Motor neuron (in vitro differentiated cells): Measurements from ENCODE around the gene AK4. TPM values are rescaled to one million over a fixed set of nuclear protein-coding genes. Genes with fewer than 3 reads are reported as not detected.
"Not testable (repeated sequence)": the region's sequence is repeated elsewhere in the genome, so short reads cannot be mapped to it uniquely, and the experiment has no call there.

Experiments used
- ATAC-seq, 8 experiments: fragments of 200-7000 bp; cut with Tn5 transposase; replicated peaks in 6 of 8; 2 replicates each; pipeline ENCODE4 v1.8.0; 2021; ENCODE audit warnings: mild to moderate bottlenecking in 8 of 8, moderate library complexity in 8 of 8
- H3K27ac ChIP-seq, 2 donors: fragments of 250-450 bp; sonication (Bioruptor Pico); 2 replicates each; pipeline ENCODE4 v1.9.0; 2021; ENCODE audit warnings: antibody characterized with exemption in 2 of 2, mild to moderate bottlenecking in 2 of 2, moderate library complexity in 1 of 2
- H3K4me1 ChIP-seq, 2 donors: fragments of 250-450 bp; sonication (Bioruptor Pico); replicated peaks in 1 of 2; 2 replicates each; pipeline ENCODE4 v1.6.1; 2021; ENCODE audit warnings: antibody characterized with exemption in 2 of 2, mild to moderate bottlenecking in 2 of 2, moderate library complexity in 1 of 2
- H3K4me3 ChIP-seq, 5 donors: fragments of 250-450 bp; sonication (Bioruptor Pico); 2 replicates each; pipeline ENCODE4 v1.9.0; 2021; ENCODE audit warnings: antibody characterized with exemption in 5 of 5, mild to moderate bottlenecking in 5 of 5, moderate library complexity in 4 of 5
- WGBS, 10 experiments: fragments of 450-650 bp; shearing (Covaris generic); methylation state at CpG; one replicate each; pipeline ENCODE4 v1.0.0; 2022; 5-methylcytosine and 5-hydroxymethylcytosine counted together
- in situ Hi-C, 9 experiments: fragments of 400-800 bp; cut with MboI; loops; one replicate each; pipeline ENCODE4 v1.15.0; 2021; ENCODE audit warnings: low sequenced_read_pairs in 9 of 9, low pct_unique_long_range_greater_than_20kb in 2 of 9; ENCODE audit not compliant: unreplicated experiment in 9 of 9
- total RNA-seq, 8 experiments: library from RNA; unstranded; fragments of 300-600 nt; gene quantifications; 2 replicates each; pipeline versions ENCODE4 v1.2.3 to v1.2.4, GENCODE V29; 2022

Gene AK4
- total RNA-seq, 8 experiments from 2014 or later = 2.7 to 45.6 (median 27.2) TPM

- 0 to 100% (median 44%) methylated on average over 1 to 4 of the region's 4 CpGs; no CpG with 5 or more reads in 2 of the 10 experiments for WGBS, 10 experiments
- in situ Hi-C loops = no loop called here
- no peak overlapping the region for H3K4me3 ChIP-seq
- ATAC-seq = peak in 3 of 8 experiments; percentile 99 to 100 (median 99)
- H3K4me1 ChIP-seq = peaks cover 7 to 20% of the 10 kb centered on the region in 2 donors
- H3K27ac ChIP-seq = no peak overlapping the region
Measured at GRCh38 chr1:65141394-65141793, 6.6 kb upstream of the AK4 start.

DNA sequence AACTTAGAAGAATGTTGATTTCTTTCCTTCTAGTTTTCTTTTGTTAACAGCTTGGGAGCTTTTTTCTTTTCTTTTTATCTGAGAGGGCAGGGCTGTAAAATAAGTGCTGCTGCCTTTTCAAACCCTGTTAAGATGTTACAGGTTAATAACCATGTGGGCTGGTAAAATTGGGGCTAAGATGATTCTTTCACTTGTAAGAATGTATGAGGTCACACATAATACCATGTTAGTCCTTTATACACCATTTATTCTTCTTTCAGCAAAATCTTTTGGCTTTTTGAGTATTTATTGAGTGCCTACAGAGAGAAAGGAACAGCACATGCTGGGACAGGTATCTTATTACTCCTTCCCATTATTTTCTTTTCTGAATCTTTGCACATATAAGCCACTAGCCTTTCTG is 6.1 kb upstream of the AK4 start:
- Histone ChIP-seq H3K4me3 (no peak overlapping the region), H3K4me1 (peaks cover 13 to 24% of the 10 kb centered on the region in 2 donors), H3K27ac (no peak overlapping the region)
- no peak for ATAC-seq
- in situ Hi-C loops = no loop called here

DNA sequence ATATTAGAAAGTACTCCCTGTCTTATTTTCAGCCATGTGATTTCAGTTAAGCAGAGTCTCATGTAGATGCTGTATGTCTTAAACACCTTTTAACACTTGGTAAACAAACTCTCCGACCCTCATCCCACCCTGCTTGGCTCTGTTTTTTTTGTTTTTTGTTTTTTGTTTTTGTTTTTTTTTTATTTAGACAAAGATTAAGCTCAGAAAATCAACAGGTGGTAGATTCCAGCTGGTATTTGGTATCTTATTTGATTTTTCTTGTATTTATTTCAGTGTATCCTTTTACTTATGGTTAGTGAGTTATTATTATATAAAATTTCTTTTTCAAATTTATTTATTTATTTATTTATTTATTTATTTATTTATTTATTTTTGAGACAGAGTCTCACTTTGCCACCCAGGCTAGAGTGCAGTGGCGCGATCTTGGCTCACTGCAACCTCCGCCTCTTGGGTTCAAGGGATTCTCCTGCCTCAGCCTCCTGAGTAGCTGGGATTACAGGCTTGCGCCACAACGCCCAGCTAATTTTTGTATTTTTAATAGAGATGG is 4.8 kb upstream of the AK4 start:
- WGBS, 10 experiments = 44 to 100% (median 87%) methylated on average over 1 to 6 of the region's 6 CpGs
- ATAC-seq, H3K4me3 ChIP-seq, H3K27ac ChIP-seq, in situ Hi-C loops: not testable (repeated sequence)
- peaks cover 13 to 21% of the 10 kb centered on the region in 2 donors for H3K4me1 ChIP-seq

DNA sequence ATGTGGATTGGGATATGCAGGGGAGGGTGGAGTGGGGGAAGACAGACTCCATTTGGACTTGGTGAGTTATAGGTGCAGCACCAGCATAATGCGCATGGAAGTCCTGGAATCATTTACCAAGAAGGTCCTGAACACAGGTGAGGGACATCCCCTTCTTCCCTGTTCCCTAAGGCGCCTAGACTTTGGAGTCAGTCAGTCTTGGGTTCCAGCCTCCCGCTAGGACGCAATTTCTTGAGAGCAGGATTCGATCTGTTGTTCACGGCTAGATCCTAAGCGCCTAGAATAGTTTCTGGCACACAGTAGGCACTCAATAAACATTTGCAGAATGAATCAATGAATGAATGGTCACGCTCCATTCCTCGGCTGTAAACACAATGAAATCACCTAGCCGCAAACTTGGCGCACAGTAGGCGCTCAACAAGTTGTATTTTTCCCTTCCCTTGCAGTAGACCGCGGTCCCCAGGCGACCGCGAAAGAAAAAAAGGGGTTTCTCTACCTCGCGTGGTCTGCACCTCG is 1.0 kb upstream of the AK4 start:
- ATAC-seq = no peak
- H3K4me1 ChIP-seq = peaks cover 17 to 20% of the 10 kb centered on the region in 2 donors
- no peak overlapping the region for H3K27ac ChIP-seq
- in situ Hi-C loops = no loop called here
- peak overlapping the region; percentile 51 to 87 (median 58) for H3K4me3 ChIP-seq
- WGBS, 10 experiments = 18 to 70% (median 32%) methylated on average over 1 to 19 of the region's 20 CpGs; no CpG with 5 or more reads in 5 of the 10 experiments

- 1 to 20% (median 2%) methylated on average over 1 to 23 of the region's 88 CpGs; no CpG with 5 or more reads in 7 of the 10 experiments for WGBS, 10 experiments
- peak; percentile 43 to 78 (median 70) for ATAC-seq
- in situ Hi-C loops = no loop called here
- peak overlapping the region in 1 of 2 donors; percentile 42 for H3K27ac ChIP-seq
- peak overlapping the region; percentile 51 to 87 (median 58) for H3K4me3 ChIP-seq
- peaks cover 17 to 20% of the 10 kb centered on the region in 2 donors for H3K4me1 ChIP-seq
Measured at GRCh38 chr1:65147424-65148177, 402 bp upstream of the AK4 start.

GRCh38 chr1:65148548-65149350 is 746 bp downstream of the AK4 start:
- WGBS, 10 experiments = 0 to 8% (median 0%) methylated on average over 3 to 8 of the region's 73 CpGs; no CpG with 5 or more reads in 4 of the 10 experiments
- H3K27ac ChIP-seq = peak overlapping the region; percentile 26 to 70
- peak overlapping the region; percentile 51 to 87 (median 58) for H3K4me3 ChIP-seq
- in situ Hi-C loops = no loop called here
- peak; percentile 54 to 73 (median 68) for ATAC-seq
- peaks cover 17 to 20% of the 10 kb centered on the region in 2 donors for H3K4me1 ChIP-seq

GRCh38 chr1:65149351-65150107 is 1.5 kb downstream of the AK4 start:
- WGBS, 10 experiments = 11 to 81% (median 36%) methylated on average over 3 to 14 of the region's 14 CpGs; no CpG with 5 or more reads in 1 of the 10 experiments
- Histone ChIP-seq H3K27ac (peak overlapping the region; percentile 26 to 70), H3K4me3 (peak overlapping the region; percentile 51 to 87 (median 58)), H3K4me1 (peaks cover 17 to 20% of the 10 kb centered on the region in 2 donors)
- no peak for ATAC-seq
- in situ Hi-C loops = loop anchor here in 1 of 9 experiments (10.0 kb wide), 1 partner anchor 55 kb away; no protein-coding TSS in a partner anchor

GRCh38 chr1:65150108-65150463 is 2.1 kb downstream of the AK4 start:
- ATAC-seq = no peak
- in situ Hi-C loops = loop anchor here in 1 of 9 experiments (10.0 kb wide), 1 partner anchor 55 kb away; no protein-coding TSS in a partner anchor
- Histone ChIP-seq H3K4me3 (peak overlapping the region in 2 of 5 donors; percentile 55 to 76), H3K27ac (no peak overlapping the region), H3K4me1 (peaks cover 17 to 20% of the 10 kb centered on the region in 2 donors)

GRCh38 chr1:65150583-65151263 is 2.7 kb downstream of the AK4 start:
- Histone ChIP-seq H3K4me1 (peaks cover 17 to 20% of the 10 kb centered on the region in 2 donors), H3K27ac (no peak overlapping the region), H3K4me3 (no peak overlapping the region)
- ATAC-seq = no peak
- in situ Hi-C loops = loop anchor here in 1 of 9 experiments (10.0 kb wide), 1 partner anchor 54 kb away; no protein-coding TSS in a partner anchor
- 29 to 93% (median 77%) methylated on average over 1 to 22 of the region's 23 CpGs for WGBS, 10 experiments

DNA sequence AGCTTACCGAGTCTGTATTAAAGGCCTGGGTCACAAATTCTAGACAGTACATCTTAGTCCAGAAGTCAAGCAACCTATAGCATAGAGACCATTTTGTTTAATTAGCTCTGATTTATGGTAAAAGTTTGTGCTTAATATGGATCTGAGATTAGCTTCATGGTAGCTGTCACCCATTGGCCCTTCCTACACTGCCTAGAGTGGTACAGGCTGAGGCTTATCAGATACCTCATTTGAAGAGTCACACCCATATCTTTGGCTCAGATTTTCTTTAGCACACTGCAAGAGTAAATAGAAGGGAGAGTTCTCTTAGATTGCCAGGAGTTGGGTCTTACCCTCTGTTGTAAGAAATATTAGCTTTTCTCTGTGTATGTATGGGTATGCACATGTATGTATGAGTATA is 3.6 kb downstream of the AK4 start:
- Histone ChIP-seq H3K4me3 (no peak overlapping the region), H3K4me1 (peaks cover 14 to 16% of the 10 kb centered on the region in 2 donors), H3K27ac (no peak overlapping the region)
- WGBS, 10 experiments = 80 to 100% (median 83%) methylated on average over 1 of the region's 1 CpG; no CpG with 5 or more reads in 3 of the 10 experiments
- ATAC-seq = no peak
- in situ Hi-C loops = loop anchor here in 1 of 9 experiments (10.0 kb wide), 1 partner anchor 53 kb away; no protein-coding TSS in a partner anchor

DNA sequence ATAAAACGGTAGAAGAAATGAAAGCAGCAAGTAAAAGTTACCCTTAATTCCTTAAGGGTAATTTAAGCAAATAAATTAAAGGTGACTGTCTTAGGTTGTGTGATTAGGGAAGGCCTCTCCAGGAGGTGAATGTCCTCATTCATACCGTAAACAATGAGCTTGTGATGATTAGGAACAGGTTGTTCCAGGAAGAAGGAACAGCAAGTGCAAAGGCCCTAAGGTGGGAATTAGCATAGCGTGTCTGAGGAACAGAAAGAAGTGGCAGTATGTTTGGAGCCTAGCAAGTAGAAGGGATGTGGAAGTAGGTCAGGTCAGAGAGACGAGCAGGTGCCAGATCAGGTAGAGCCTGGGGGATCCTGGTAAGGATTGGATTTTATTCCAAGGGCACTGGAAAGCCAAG is 5.6 kb downstream of the AK4 start:
- peaks cover 12% of the 10 kb centered on the region in 2 donors for H3K4me1 ChIP-seq

More for the DNA sequence above, 5.6 kb downstream of the AK4 start:
- 77 to 100% (median 89%) methylated on average over 1 to 4 of the region's 4 CpGs for WGBS, 10 experiments
- in situ Hi-C loops = loop anchor here in 1 of 9 experiments (10.0 kb wide), 1 partner anchor 51 kb away; no protein-coding TSS in a partner anchor
- no peak for ATAC-seq
- Histone ChIP-seq H3K27ac (no peak overlapping the region), H3K4me3 (no peak overlapping the region)
